Stimulated activated CD4-positive, alpha-beta T cell treated with anti-CD3 and anti-CD28 coated beads, TNF-alpha, amount 100 ng/mL, for 24 hours (primary cell): ENCODE results near the gene TSSK3.
"Not testable (repeated sequence)": the region's sequence is repeated elsewhere in the genome, so short reads cannot be mapped to it uniquely, and the experiment has no call there.

Experiments
- DNase-seq, 3 experiments: peaks; one replicate each; pipeline ENCODE4 v3.0.0-alpha.2; 2020; ENCODE audit warnings: low read depth in 3 of 3

The TSSK3 gene

GRCh38 chr1:32361674-32362473 is 465 bp upstream of the TSSK3 start:
- peak in 1 of 3 experiments; percentile 38 for DNase-seq

- DNase-seq: no peak
Measured at GRCh38 chr1:32363713-32364112, 1.4 kb downstream of the TSSK3 start.

- no peak for DNase-seq
Measured at GRCh38 chr1:32364836-32365235, 2.5 kb downstream of the TSSK3 start.

GRCh38 chr1:32365445-32365844 is 3.1 kb downstream of the TSSK3 start:
- DNase-seq: no peak

- DNase-seq: no peak
Measured at GRCh38 chr1:32367912-32368635, 5.7 kb downstream of the TSSK3 start.

- DNase-seq: peak in 1 of 3 experiments; percentile 37
Measured at GRCh38 chr1:32372149-32372756, 9.9 kb downstream of the TSSK3 start.

GRCh38 chr1:32373996-32374592 is 11.8 kb downstream of the TSSK3 start:
- no peak for DNase-seq

- DNase-seq: no peak
Measured at GRCh38 chr1:32376199-32376598, 13.9 kb downstream of the TSSK3 start.

- DNase-seq: no peak
Measured at GRCh38 chr1:32377541-32378220, 15.3 kb downstream of the TSSK3 start.

- DNase-seq: no peak
Measured at GRCh38 chr1:32380057-32380456, 17.7 kb downstream of the TSSK3 start.

GRCh38 chr1:32386676-32387392 is 24.5 kb downstream of the TSSK3 start:
- DNase-seq: no peak

- DNase-seq: no peak
Measured at GRCh38 chr1:32388641-32389040, 26.3 kb downstream of the TSSK3 start.

GRCh38 chr1:32390904-32391870 is 28.8 kb downstream of the TSSK3 start:
- DNase-seq: no peak

GRCh38 chr1:32392325-32392724 is 30.0 kb downstream of the TSSK3 start:
- DNase-seq: no peak

GRCh38 chr1:32393136-32393535 is 30.8 kb downstream of the TSSK3 start:
- DNase-seq: no peak

- DNase-seq: peak in 1 of 3 experiments; percentile 14
Measured at GRCh38 chr1:32393832-32394140, 31.4 kb downstream of the TSSK3 start.

GRCh38 chr1:32394141-32394889 is 32.0 kb downstream of the TSSK3 start, which contains the start of gene BSDC1:
Gene BSDC1, minus strand, starts transcription at chr1:32394441. Its CDS starts 27 bp downstream, at chr1:32394414.
- DNase-seq: peak; percentile 96 to 99 (median 97)

GRCh38 chr1:32394890-32395432 is 32.6 kb downstream of the TSSK3 start:
- no peak for DNase-seq

GRCh38 chr1:32396524-32396923 is 34.2 kb downstream of the TSSK3 start:
- not testable (repeated sequence) for DNase-seq
